ENCODE measurements around the gene RFX2.
A peak's percentile ranks its signal among the peaks of the same experiment; 100 is the strongest.
"Not testable (repeated sequence)": the region's sequence is repeated elsewhere in the genome, so short reads cannot be mapped to it uniquely, and the experiment has no call there.

The RFX2 gene

DNA sequence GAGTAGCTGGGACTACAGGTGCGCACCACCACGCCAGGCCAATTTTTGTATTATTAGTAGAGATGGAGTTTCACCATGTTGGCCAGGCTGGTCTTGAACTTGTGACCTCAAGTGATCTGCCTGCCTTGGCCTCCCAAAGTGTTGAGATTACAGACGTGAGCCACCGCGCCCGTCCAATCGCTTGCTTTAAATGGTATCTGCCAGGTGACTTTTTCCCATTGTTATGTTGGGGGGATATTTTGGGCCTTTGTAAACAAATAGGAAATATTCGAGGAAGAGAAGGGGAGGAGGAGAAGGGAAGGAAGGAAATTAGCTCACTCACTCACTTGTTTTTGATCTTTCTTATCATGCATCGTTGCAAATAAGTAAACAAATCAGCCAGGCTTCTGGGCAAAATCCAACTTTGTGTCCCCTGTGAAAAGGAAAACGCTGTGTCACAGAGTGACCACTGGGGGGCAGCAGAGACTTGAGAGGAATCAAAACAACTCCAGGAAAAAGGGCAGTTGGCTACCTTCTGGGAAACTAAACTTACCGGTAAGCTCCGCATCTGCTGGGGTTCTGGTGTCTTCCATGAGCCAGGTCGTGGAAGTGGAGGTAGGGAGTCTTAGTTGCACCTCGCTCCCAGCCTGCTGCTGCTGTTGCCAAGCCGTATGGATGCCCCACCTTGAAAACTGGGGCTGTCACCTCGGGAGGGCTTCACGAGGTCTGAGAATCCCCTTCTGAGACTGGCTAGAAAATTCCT is 123.1 kb downstream of the RFX2 start:
- Histone ChIP-seq H3K79me2 (ENCODE audit: insufficient read depth, low read depth) (no peaks in the 10 kb centered on the region), H2AFZ (ENCODE audit: low read depth) (peak overlapping the region; percentile 93), H3K4me1 (ENCODE audit: low read depth, poor library complexity, severe bottlenecking) (peaks cover 3% of the 10 kb centered on the region), H3K27ac (no peak overlapping the region), H3K36me3 (ENCODE audit: insufficient read depth) (no peaks in the 10 kb centered on the region), H3K4me2 (peak overlapping the region; percentile 96), H3K27me3 (ENCODE audit: insufficient read depth, low read depth) (no peaks in the 10 kb centered on the region), H3K4me3 (IDR thresholded peaks at IDR 0.05; ENCODE audit: insufficient read depth, low read depth, low read length) (no peak overlapping the region), H3K9ac (peak overlapping the region; percentile 45; the same call in 1 of the 2 replicates), H4K20me1 (ENCODE audit: insufficient read depth) (no peaks in the 10 kb centered on the region)
- TF ChIP-seq, protein P1, sequence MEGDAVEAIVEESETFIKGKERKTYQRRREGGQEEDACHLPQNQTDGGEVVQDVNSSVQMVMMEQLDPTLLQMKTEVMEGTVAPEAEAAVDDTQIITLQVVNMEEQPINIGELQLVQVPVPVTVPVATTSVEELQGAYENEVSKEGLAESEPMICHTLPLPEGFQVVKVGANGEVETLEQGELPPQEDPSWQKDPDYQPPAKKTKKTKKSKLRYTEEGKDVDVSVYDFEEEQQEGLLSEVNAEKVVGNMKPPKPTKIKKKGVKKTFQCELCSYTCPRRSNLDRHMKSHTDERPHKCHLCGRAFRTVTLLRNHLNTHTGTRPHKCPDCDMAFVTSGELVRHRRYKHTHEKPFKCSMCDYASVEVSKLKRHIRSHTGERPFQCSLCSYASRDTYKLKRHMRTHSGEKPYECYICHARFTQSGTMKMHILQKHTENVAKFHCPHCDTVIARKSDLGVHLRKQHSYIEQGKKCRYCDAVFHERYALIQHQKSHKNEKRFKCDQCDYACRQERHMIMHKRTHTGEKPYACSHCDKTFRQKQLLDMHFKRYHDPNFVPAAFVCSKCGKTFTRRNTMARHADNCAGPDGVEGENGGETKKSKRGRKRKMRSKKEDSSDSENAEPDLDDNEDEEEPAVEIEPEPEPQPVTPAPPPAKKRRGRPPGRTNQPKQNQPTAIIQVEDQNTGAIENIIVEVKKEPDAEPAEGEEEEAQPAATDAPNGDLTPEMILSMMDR (conservative IDR thresholded peaks at IDR 0.05; ENCODE audit: low read depth, low read length): peak; percentile 93

DNA sequence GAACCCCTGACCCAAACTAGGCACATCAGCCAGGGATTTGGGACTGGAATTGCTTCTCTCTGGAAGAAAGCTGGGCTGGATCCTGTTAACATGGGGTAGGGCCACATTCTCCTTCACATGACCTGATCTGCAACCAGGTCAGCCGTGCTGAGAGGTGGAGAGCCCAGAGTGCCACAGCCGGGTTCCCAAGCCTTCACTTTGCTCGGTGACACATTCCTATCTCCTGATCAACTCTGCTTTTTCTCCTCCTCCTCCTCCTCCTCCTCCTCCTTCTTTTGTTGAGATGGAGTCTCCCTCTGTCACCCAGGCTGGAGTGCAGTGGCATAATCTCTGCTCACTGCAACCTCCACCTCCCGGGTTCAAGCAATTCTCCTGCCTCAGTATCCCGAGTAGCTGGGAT is 124.5 kb downstream of the RFX2 start:
- not testable (repeated sequence) for H3K4me1 ChIP-seq (ENCODE audit: low read depth, poor library complexity, severe bottlenecking); H3K4me2 ChIP-seq; H3K27ac ChIP-seq; H3K9ac ChIP-seq; H3K79me2 ChIP-seq (ENCODE audit: insufficient read depth, low read depth); H2AFZ ChIP-seq (ENCODE audit: low read depth); H3K27me3 ChIP-seq (ENCODE audit: insufficient read depth, low read depth); H3K4me3 ChIP-seq (IDR thresholded peaks at IDR 0.05; ENCODE audit: insufficient read depth, low read depth, low read length); H3K36me3 ChIP-seq (ENCODE audit: insufficient read depth); H4K20me1 ChIP-seq (ENCODE audit: insufficient read depth)

DNA sequence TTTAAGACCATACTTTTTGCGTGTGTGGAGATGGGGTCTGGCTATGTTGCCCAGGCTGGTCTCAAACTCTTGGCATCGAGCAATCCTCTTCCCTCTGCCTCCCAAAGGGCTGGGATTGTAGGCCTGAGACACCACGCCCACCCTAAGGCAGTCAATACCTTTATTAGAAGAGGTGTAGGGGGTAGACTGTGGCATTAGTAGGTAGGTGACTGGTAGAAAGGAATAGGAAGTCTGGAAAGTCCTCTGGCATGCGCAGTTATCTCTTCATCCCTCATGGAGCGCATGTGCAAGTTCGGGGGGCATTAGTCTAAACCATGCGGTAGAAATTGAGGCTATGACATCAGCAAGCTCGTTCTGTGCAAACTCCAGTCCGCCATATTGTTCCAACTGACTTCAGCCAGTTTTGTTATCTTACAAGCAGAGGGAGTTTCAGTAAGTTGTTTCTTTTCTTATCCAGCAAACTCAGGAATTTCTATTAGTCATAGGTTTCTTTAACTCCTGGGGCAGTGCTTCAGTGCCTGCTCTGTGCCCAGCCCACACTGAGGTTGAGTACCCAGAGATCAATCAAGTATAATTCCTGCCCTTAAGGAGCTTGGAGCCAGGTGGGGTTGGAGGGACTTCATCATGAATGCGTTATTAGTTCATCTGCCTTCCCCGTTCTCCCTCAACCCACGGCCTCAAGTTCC is 125.1 kb downstream of the RFX2 start:
- peaks cover 3% of the 10 kb centered on the region for H3K4me1 ChIP-seq (ENCODE audit: low read depth, poor library complexity, severe bottlenecking)
- no peak overlapping the region for H3K27ac ChIP-seq
- no peak overlapping the region for H3K9ac ChIP-seq
- H2AFZ ChIP-seq (ENCODE audit: low read depth): no peak overlapping the region
- TF ChIP-seq, protein P1 (conservative IDR thresholded peaks at IDR 0.05; ENCODE audit: low read depth, low read length): no peak
- no peak overlapping the region for H3K4me2 ChIP-seq
- H3K79me2 ChIP-seq (ENCODE audit: insufficient read depth, low read depth): no peaks in the 10 kb centered on the region
- no peaks in the 10 kb centered on the region for H3K36me3 ChIP-seq (ENCODE audit: insufficient read depth)
- no peak overlapping the region for H3K4me3 ChIP-seq (IDR thresholded peaks at IDR 0.05; ENCODE audit: insufficient read depth, low read depth, low read length)
- no peaks in the 10 kb centered on the region for H3K27me3 ChIP-seq (ENCODE audit: insufficient read depth, low read depth)
- H4K20me1 ChIP-seq (ENCODE audit: insufficient read depth): no peaks in the 10 kb centered on the region

DNA sequence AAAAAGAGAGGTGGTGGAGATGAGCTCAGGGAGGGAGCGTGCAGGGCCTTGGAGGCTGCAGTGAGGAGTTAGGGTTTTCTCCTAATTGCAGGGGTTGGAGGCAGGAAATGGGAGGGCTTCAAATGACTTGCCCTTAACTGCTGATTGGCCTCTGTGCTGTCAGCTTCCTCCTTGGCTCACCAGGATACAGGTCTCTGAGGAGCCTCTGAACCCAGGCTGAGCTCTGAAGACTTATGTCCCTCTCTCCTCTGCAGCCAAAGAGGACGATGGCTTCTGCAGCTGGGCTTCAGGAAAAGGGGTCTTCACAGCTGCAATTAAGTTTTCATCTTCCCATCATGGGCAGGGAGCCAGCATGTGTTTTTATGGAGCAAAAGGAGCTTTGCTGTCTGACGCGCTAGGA is 125.7 kb downstream of the RFX2 start:
- no peak overlapping the region for H2AFZ ChIP-seq (ENCODE audit: low read depth)
- no peak overlapping the region for H3K27ac ChIP-seq
- H4K20me1 ChIP-seq (ENCODE audit: insufficient read depth): no peaks in the 10 kb centered on the region
- no peak overlapping the region for H3K4me3 ChIP-seq (IDR thresholded peaks at IDR 0.05; ENCODE audit: insufficient read depth, low read depth, low read length)
- H3K4me2 ChIP-seq: no peak overlapping the region
- peaks cover 3% of the 10 kb centered on the region for H3K4me1 ChIP-seq (ENCODE audit: low read depth, poor library complexity, severe bottlenecking)
- no peaks in the 10 kb centered on the region for H3K36me3 ChIP-seq (ENCODE audit: insufficient read depth)
- no peak overlapping the region for H3K9ac ChIP-seq
- H3K79me2 ChIP-seq (ENCODE audit: insufficient read depth, low read depth): 0 out of 2 replicates have a peak, but pooled peaks cover under 1% of the 10 kb centered on the region
- no peaks in the 10 kb centered on the region for H3K27me3 ChIP-seq (ENCODE audit: insufficient read depth, low read depth)
- TF ChIP-seq, protein P1 (conservative IDR thresholded peaks at IDR 0.05; ENCODE audit: low read depth, low read length): no peak

Data from KMS-11 (cell line).